Upper lobe of left lung (tissue), 6 donors: ENCODE results near the gene TTC7B. TPM values are rescaled to one million over a fixed set of nuclear protein-coding genes. Genes with fewer than 3 reads are reported as not detected.
"Not testable (repeated sequence)": the region's sequence is repeated elsewhere in the genome, so short reads cannot be mapped to it uniquely, and the experiment has no call there.

ENCODE experiments used
- ATAC-seq, 2 donors: fragments of 200-7000 bp; cut with Tn5 transposase; one replicate each; pipeline ENCODE4 v1.9.1; 2022; ENCODE audit warnings: mild to moderate bottlenecking in 2 of 2, moderate library complexity in 2 of 2; ENCODE audit not compliant: low FRiP score in 2 of 2
- DNase-seq, 2 donors: peaks; one replicate each; pipeline ENCODE4 v3.0.0-alpha.2; 2019 to 2020
- H3K27ac ChIP-seq, 4 donors: fragments of 200-600 bp; sonication (generic); one replicate each; pipeline ENCODE4 v1.5.1; 2016 to 2019
- H3K27me3 ChIP-seq, 4 donors: fragments of 200-600 bp; sonication (generic); one replicate each; pipeline ENCODE4 v1.5.1; 2017 to 2019
- H3K36me3 ChIP-seq, 4 donors: fragments of 200-600 bp; sonication (generic); one replicate each; pipeline ENCODE4 v1.5.1; 2016 to 2019
- H3K4me1 ChIP-seq, 4 donors: fragments of 200-600 bp; sonication (generic); one replicate each; pipeline ENCODE4 v1.5.1; 2018 to 2019
- H3K4me3 ChIP-seq, 4 donors: fragments of 200-600 bp; sonication (generic); one replicate each; pipeline ENCODE4 v1.5.1; 2017 to 2019; ENCODE audit warnings: mild to moderate bottlenecking in 2 of 4, moderate library complexity in 1 of 4
- H3K9me3 ChIP-seq, 4 donors: fragments of 200-600 bp; sonication (generic); one replicate each; pipeline ENCODE4 v1.5.1; 2018 to 2019
- CTCF ChIP-seq, 6 experiments: fragments of 450-650 bp in 4 of 6; fragments of 200-600 bp in 2 of 6; sonication (generic) in 2 of 6; IDR thresholded peaks; one replicate each; pipeline ENCODE4 v1.5.1; 2016 to 2019; ENCODE audit warnings: antibody characterized with exemption in 6 of 6
- EP300 ChIP-seq, 4 donors: sonication (generic); formaldehyde crosslinking; IDR thresholded peaks; one replicate each; pipeline ENCODE4 v1.5.1; 2017; ENCODE audit warnings: antibody characterized with exemption in 4 of 4, control low read depth in 2 of 4
- POLR2A ChIP-seq, 4 donors: fragments of 450-650 bp; IDR thresholded peaks; one replicate each; pipeline ENCODE4 v1.5.1; 2016 to 2017; ENCODE audit warnings: antibody characterized with exemption in 4 of 4, mild to moderate bottlenecking in 2 of 4
- POLR2AphosphoS5 ChIP-seq, 2 donors: sonication (generic); formaldehyde crosslinking; IDR thresholded peaks; one replicate each; pipeline ENCODE4 v1.5.1; 2017; ENCODE audit warnings: antibody characterized with exemption in 2 of 2
- WGBS, 2 donors: methylation state at CpG; one replicate each; pipeline ENCODE4 v1.1.5; 2017 to 2018; 5-methylcytosine and 5-hydroxymethylcytosine counted together
- total RNA-seq, 6 donors: library from RNA; depleted of rRNA in 4 of 6; stranded (reverse); fragments of >200 nt in 4 of 6; gene quantifications; one replicate each; pipeline versions ENCODE4 v1.1.0 to v1.2.1, GENCODE V29; 2016 to 2021
- donor health status: DM: no; HTN: no; CAD: no; lungs with moderate emphysema.
- donor health status: DM: no; HTN: yes; CAD: no; lungs with severe emphysema.

Gene TTC7B
- total RNA-seq = 10 to 100 TPM; 13.5 to 87.3 (median 37.5) TPM

- peaks cover 10 to 25% (median 15%) of the 10 kb centered on the region in 4 donors for H3K4me1 ChIP-seq
- no peaks in the 10 kb centered on the region for H3K36me3 ChIP-seq
- DNase-seq (peak in 1 of 2 donors; percentile 93), ATAC-seq (peak in 1 of 2 donors; percentile 94)
- H3K27ac ChIP-seq = peak within 1 kb of the TSS in 3 of 4 donors; percentile 27 to 73 (median 43)
- no peaks in the 10 kb centered on the region for H3K27me3 ChIP-seq
- WGBS, 2 donors = 1 to 7% methylated on average over 2 to 28 of the region's 111 CpGs
- peak within 1 kb of the TSS; percentile 54 to 77 (median 62) for H3K4me3 ChIP-seq
- no peaks in the 10 kb centered on the region for H3K9me3 ChIP-seq
- TF ChIP-seq CTCF (IDR thresholded peaks at IDR 0.05) (peak in 3 of 6 experiments; percentile 18 to 62 (median 61)), EP300 (IDR thresholded peaks at IDR 0.05) (no peak), POLR2A (IDR thresholded peaks at IDR 0.05) (no peak), POLR2AphosphoS5 (IDR thresholded peaks at IDR 0.05) (no peak)
Measured at GRCh38 chr14:90815822-90816662, at the start of gene TTC7B. TTC7B (minus strand) TSS chr14:90816430; CDS start chr14:90816295, 135 bp downstream.

GRCh38 chr14:90864741-90865140, 48.5 kb upstream of the TTC7B start:
- DNase-seq (no peak), ATAC-seq (no peak)
- no peak overlapping the region for H3K4me3 ChIP-seq
- WGBS, 2 donors = 93% methylated on average over 2 of the region's 2 CpGs
- no peak overlapping the region for H3K27ac ChIP-seq
- H3K36me3 ChIP-seq = no peaks in the 10 kb centered on the region
- TF ChIP-seq CTCF (IDR thresholded peaks at IDR 0.05) (no peak), POLR2A (IDR thresholded peaks at IDR 0.05) (no peak), EP300 (IDR thresholded peaks at IDR 0.05) (no peak), POLR2AphosphoS5 (IDR thresholded peaks at IDR 0.05) (no peak)
- no peaks in the 10 kb centered on the region for H3K4me1 ChIP-seq
- no peaks in the 10 kb centered on the region for H3K9me3 ChIP-seq
- no peaks in the 10 kb centered on the region for H3K27me3 ChIP-seq

GRCh38 chr14:90858511-90858910, 42.3 kb upstream of the TTC7B start:
- H3K9me3 ChIP-seq = no peaks in the 10 kb centered on the region
- peak overlapping the region in 2 of 4 donors; percentile 9 to 19 for H3K4me3 ChIP-seq
- no peaks in the 10 kb centered on the region for H3K36me3 ChIP-seq
- no peaks in the 10 kb centered on the region for H3K4me1 ChIP-seq
- H3K27ac ChIP-seq = no peak overlapping the region
- WGBS, 2 donors = 48 to 58% methylated on average over 5 of the region's 5 CpGs
- DNase-seq = no peak
- TF ChIP-seq EP300 (IDR thresholded peaks at IDR 0.05) (no peak), POLR2AphosphoS5 (IDR thresholded peaks at IDR 0.05) (no peak), POLR2A (IDR thresholded peaks at IDR 0.05) (no peak), CTCF (IDR thresholded peaks at IDR 0.05) (no peak)
- no peaks in the 10 kb centered on the region for H3K27me3 ChIP-seq
- no peak for ATAC-seq

GRCh38 chr14:90857866-90858265, 41.6 kb upstream of the TTC7B start:
- DNase-seq = no peak
- H3K4me3 ChIP-seq = peak overlapping the region in 2 of 4 donors; percentile 9 to 19
- TF ChIP-seq CTCF (IDR thresholded peaks at IDR 0.05) = no peak
- TF ChIP-seq POLR2AphosphoS5 (IDR thresholded peaks at IDR 0.05) = no peak
- no peak for TF ChIP-seq POLR2A (IDR thresholded peaks at IDR 0.05)
- TF ChIP-seq EP300 (IDR thresholded peaks at IDR 0.05) = no peak
- no peak for ATAC-seq
- 72 to 73% methylated on average over 6 of the region's 6 CpGs for WGBS, 2 donors
- no peaks in the 10 kb centered on the region for H3K27me3 ChIP-seq
- H3K4me1 ChIP-seq = no peaks in the 10 kb centered on the region
- no peaks in the 10 kb centered on the region for H3K36me3 ChIP-seq
- no peaks in the 10 kb centered on the region for H3K9me3 ChIP-seq
- H3K27ac ChIP-seq = no peak overlapping the region

- not testable (repeated sequence) for H3K9me3 ChIP-seq, H3K36me3 ChIP-seq, DNase-seq, ATAC-seq, H3K4me1 ChIP-seq, H3K4me3 ChIP-seq, H3K27ac ChIP-seq, H3K27me3 ChIP-seq
- WGBS, 2 donors = 82 to 90% methylated on average over 5 of the region's 5 CpGs
Measured at GRCh38 chr14:90856115-90856514, 39.9 kb upstream of the TTC7B start.
